ENCODE measurements around the gene PITPNM1. TPM values are rescaled to one million over a fixed set of nuclear protein-coding genes. Genes with fewer than 3 reads are reported as not detected.

PITPNM1 gene
- total RNA-seq, 1 experiment from 2014 or later = 65.0 TPM

GRCh38 chr11:67468456-67468758 lies 36.8 kb downstream of the PITPNM1 start:
- H3K27ac Mint-ChIP-seq (ENCODE audit: unreplicated experiment) = peak overlapping the region; percentile 89
- H3K4me1 ChIP-seq = peaks cover 29% of the 10 kb centered on the region
- no peaks in the 10 kb centered on the region for H3K27me3 ChIP-seq (replicated peaks; ENCODE audit: control insufficient read depth, insufficient read depth, low read length)
- peak in 1 of 2 experiments; percentile 61 for DNase-seq
- H3K9me3 Mint-ChIP-seq (ENCODE audit: unreplicated experiment) = no peaks in the 10 kb centered on the region
- no peaks in the 10 kb centered on the region for H3K9me3 ChIP-seq
- peaks cover 22% of the 10 kb centered on the region for H3K36me3 Mint-ChIP-seq (ENCODE audit: insufficient read depth, unreplicated experiment)
- no peak for TF ChIP-seq CTCF (IDR thresholded peaks at IDR 0.05; ENCODE audit: insufficient read depth in 1 of 2, low read depth in 1 of 2, low read length in 1 of 2, severe bottlenecking in 1 of 2, unreplicated experiment in 1 of 2)
- no TSS peak for BruUV-seq (replicated peaks)
- peak overlapping the region; percentile 69 for H3K4me3 ChIP-seq (ENCODE audit: low read depth, low read length)
- ChIA-PET CTCF (interaction anchor here (0.5 to 3.8 kb wide), 7 partner anchors 14 to 161 kb away, joined by 3 to 38 read pairs (median 3); partner anchors contain the start of genes AIP, GSTP1, NUDT8 and PPP1CA), POLR2A (interaction anchor here (0.6 to 1.6 kb wide), 6 partner anchors 16 to 113 kb away, joined by 3 to 9 read pairs (median 6); partner anchors contain the start of genes CORO1B and PPP1CA)
- intact Hi-C loops (cut with micrococcal nuclease; ENCODE audit: unreplicated experiment) = loop anchor here (2.0 kb wide), 1 partner anchor 48 kb away; no protein-coding TSS in a partner anchor
- no peaks in the 10 kb centered on the region for H3K36me3 ChIP-seq (ENCODE audit: control insufficient read depth, insufficient read depth, low read length)
- peaks cover 20% of the 10 kb centered on the region for H3K4me1 Mint-ChIP-seq (ENCODE audit: low read depth, unreplicated experiment)
- peak overlapping the region; percentile 94 for H3K4me3 Mint-ChIP-seq (ENCODE audit: unreplicated experiment)
- no peaks in the 10 kb centered on the region for H3K27me3 Mint-ChIP-seq (ENCODE audit: insufficient read depth, unreplicated experiment)

GRCh38 chr11:67468056-67468455 lies 37.1 kb downstream of the PITPNM1 start:
- DNase-seq = peak in 1 of 2 experiments; percentile 49
- TF ChIP-seq CTCF (IDR thresholded peaks at IDR 0.05; ENCODE audit: insufficient read depth in 1 of 2, low read depth in 1 of 2, low read length in 1 of 2, severe bottlenecking in 1 of 2, unreplicated experiment in 1 of 2) = no peak
- H3K36me3 ChIP-seq (ENCODE audit: control insufficient read depth, insufficient read depth, low read length) = no peaks in the 10 kb centered on the region
- H3K27me3 ChIP-seq (replicated peaks; ENCODE audit: control insufficient read depth, insufficient read depth, low read length) = no peaks in the 10 kb centered on the region
- TSS peak; percentile 22 for BruUV-seq (replicated peaks)
- CTCF ChIA-PET = interaction anchor here (0.9 to 3.8 kb wide), 6 partner anchors 15 to 162 kb away, joined by 3 to 38 read pairs (median 3); partner anchors contain the start of genes AIP, GSTP1, NUDT8 and PPP1CA
- Mint-ChIP-seq H3K27ac (ENCODE audit: unreplicated experiment) (peak overlapping the region; percentile 89), H3K4me1 (ENCODE audit: low read depth, unreplicated experiment) (peaks cover 20% of the 10 kb centered on the region), H3K9me3 (ENCODE audit: unreplicated experiment) (no peaks in the 10 kb centered on the region), H3K27me3 (ENCODE audit: insufficient read depth, unreplicated experiment) (no peaks in the 10 kb centered on the region), H3K36me3 (ENCODE audit: insufficient read depth, unreplicated experiment) (peaks cover 23% of the 10 kb centered on the region), H3K4me3 (ENCODE audit: unreplicated experiment) (peak overlapping the region; percentile 94)
- no peaks in the 10 kb centered on the region for H3K9me3 ChIP-seq
- POLR2A ChIA-PET = interaction anchor here (0.6 to 1.6 kb wide), 7 partner anchors 16 to 113 kb away, joined by 3 to 9 read pairs (median 3); partner anchors contain the start of genes CORO1B and PPP1CA
- peak overlapping the region; percentile 69 for H3K4me3 ChIP-seq (ENCODE audit: low read depth, low read length)
- intact Hi-C loops (cut with micrococcal nuclease; ENCODE audit: unreplicated experiment) = loop anchor here (2.0 kb wide), 1 partner anchor 47 kb away; no protein-coding TSS in a partner anchor
- H3K4me1 ChIP-seq = peaks cover 29% of the 10 kb centered on the region

GRCh38 chr11:67466962-67467771 lies 38.0 kb downstream of the PITPNM1 start:
- Mint-ChIP-seq H3K9me3 (ENCODE audit: unreplicated experiment) (no peaks in the 10 kb centered on the region), H3K36me3 (ENCODE audit: insufficient read depth, unreplicated experiment) (peaks cover 28% of the 10 kb centered on the region), H3K4me1 (ENCODE audit: low read depth, unreplicated experiment) (peaks cover 20% of the 10 kb centered on the region), H3K27ac (ENCODE audit: unreplicated experiment) (peak overlapping the region; percentile 89), H3K4me3 (ENCODE audit: unreplicated experiment) (peak overlapping the region; percentile 94), H3K27me3 (ENCODE audit: insufficient read depth, unreplicated experiment) (no peaks in the 10 kb centered on the region)
- intact Hi-C loops (cut with micrococcal nuclease; ENCODE audit: unreplicated experiment) = no loop called here
- BruUV-seq (replicated peaks) = no TSS peak
- ChIA-PET POLR2A (interaction anchor here (0.6 to 1.2 kb wide), 2 partner anchors 20 to 37 kb away, joined by 3 read pairs; no protein-coding TSS in a partner anchor), CTCF (interaction anchor here (3.8 kb wide), 1 partner anchor 66 kb away, joined by 38 read pairs; the partner anchor contains the start of gene PPP1CA)
- no peak overlapping the region for H3K4me3 ChIP-seq (ENCODE audit: low read depth, low read length)
- no peaks in the 10 kb centered on the region for H3K27me3 ChIP-seq (replicated peaks; ENCODE audit: control insufficient read depth, insufficient read depth, low read length)
- peak in 1 of 2 experiments; percentile 54 for DNase-seq
- no peaks in the 10 kb centered on the region for H3K9me3 ChIP-seq
- no peaks in the 10 kb centered on the region for H3K36me3 ChIP-seq (ENCODE audit: control insufficient read depth, insufficient read depth, low read length)
- H3K4me1 ChIP-seq = peaks cover 29% of the 10 kb centered on the region
- no peak for TF ChIP-seq CTCF (IDR thresholded peaks at IDR 0.05; ENCODE audit: insufficient read depth in 1 of 2, low read depth in 1 of 2, low read length in 1 of 2, severe bottlenecking in 1 of 2, unreplicated experiment in 1 of 2)
